Umbilical cord (tissue), 2 donors: Measurements from ENCODE around the gene KPNA1. TPM values are rescaled to one million over a fixed set of nuclear protein-coding genes. Genes with fewer than 3 reads are reported as not detected.
A peak's percentile ranks its signal among the peaks of the same experiment; 100 is the strongest.

ENCODE experiments used
- DNase-seq: peaks from one replicate; pipeline ENCODE4 v3.0.0-alpha.2; 2015; ENCODE audit warnings: low spot score
- total RNA-seq: library from RNA; depleted of rRNA; stranded (reverse); fragments of >200 nt; gene quantifications from one replicate; pipeline ENCODE4 v1.2.3, GENCODE V29; 2014; ENCODE audit warnings: low replicate concordance; ENCODE audit not compliant: insufficient read depth

The KPNA1 gene
- total RNA-seq, 1 donor from 2014 or later = 20.0 TPM

DNA sequence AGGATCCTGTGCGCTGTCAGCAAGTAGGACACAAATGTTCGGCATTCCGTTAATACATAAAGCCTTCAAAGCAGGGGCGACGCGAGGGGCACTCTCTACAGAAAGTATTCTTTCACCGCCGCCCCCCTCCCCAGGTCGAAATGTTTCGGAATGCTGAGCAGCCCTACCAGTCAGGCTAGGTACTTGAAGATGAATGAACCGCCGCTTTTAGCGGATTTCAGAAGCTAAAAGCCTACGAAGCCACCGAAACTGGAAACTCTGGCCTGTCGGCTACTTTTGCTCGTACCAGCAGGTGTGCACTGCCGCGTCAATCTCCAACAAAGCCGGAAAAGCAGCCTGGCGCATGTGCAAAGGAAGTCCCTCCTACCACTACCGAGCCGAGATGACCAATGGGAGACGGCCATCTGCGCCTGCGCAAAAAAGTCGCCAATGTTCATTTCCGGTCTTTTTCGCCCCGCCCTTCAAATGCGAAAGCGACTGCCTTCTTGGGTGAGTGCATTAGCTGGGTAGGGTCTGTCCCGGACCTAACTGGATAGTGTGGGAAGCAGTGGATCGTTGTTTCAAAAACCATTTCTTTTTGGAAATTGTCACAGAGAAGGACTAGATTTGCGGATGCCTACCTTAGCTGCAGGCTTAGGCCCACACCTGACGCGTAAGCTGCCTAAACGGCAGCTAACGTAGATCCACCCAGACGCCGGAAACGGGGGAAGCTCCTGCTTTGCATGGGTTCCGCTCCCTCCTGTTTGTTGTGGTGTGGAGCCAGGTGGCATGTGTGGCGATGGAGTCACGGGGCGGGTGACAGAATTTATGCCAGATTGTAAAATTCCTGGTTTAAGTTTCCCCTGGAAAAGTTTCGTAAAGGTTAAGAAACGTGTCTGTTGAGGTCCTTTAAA, 98.7 kb downstream of the KPNA1 start, which contains the start of gene WDR5B:
TSS of gene WDR5B (minus strand) at position 301 of the 893 bp plus-strand sequence. CDS start 534 bp downstream, outside the sequence.
- peak; percentile 99 for DNase-seq

- peak; percentile 44 for DNase-seq
Measured at GRCh38 chr3:122415104-122415744, 99.5 kb downstream of the KPNA1 start.

- DNase-seq = no peak
Measured at GRCh38 chr3:122414391-122414790, 100.3 kb downstream of the KPNA1 start.

- DNase-seq = no peak
Measured at GRCh38 chr3:122410639-122411038, 104.1 kb downstream of the KPNA1 start.

GRCh38 chr3:122410111-122410510, 104.6 kb downstream of the KPNA1 start:
- no peak for DNase-seq

GRCh38 chr3:122409446-122409845, 105.3 kb downstream of the KPNA1 start:
- DNase-seq = no peak

DNA sequence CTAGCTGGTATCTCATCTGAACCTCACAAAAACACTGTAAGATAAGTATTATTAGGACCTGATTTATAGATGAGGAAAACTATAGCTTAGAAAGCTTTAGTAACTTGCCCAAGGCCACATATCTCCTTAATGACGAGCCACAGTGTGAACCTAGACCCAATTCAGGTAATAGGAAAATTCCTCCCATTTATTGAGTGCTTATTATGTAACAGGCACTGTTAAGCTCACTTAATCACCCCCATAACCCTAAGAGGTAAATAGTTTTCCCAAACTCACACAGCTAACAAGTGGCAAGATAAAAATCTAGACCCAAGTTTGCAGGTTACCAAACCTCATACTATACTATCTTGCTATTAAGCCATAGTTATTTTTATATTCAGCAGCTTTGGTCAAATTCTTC, 106.8 kb downstream of the KPNA1 start:
- DNase-seq = no peak

DNA sequence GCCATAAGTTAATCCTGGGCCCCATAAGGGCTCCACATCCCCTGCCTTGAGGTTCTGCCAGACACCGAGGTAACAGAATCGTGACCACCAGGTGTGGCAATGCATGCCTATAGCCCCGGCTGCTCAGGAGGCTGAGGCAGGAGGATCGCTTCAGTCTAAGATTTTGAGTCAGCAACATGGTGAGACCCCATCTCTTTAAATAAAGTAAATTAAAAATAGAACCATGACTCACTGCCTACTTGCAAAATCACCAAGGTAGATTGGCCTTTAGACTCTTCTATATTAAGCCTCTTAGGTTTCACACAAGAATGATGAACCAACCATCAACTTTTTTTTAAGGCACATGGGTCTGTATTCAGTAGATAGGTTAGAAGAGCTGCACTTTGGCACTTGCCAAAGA, 108.5 kb downstream of the KPNA1 start:
- no peak for DNase-seq

- DNase-seq = no peak
Measured at GRCh38 chr3:122405015-122405414, 109.7 kb downstream of the KPNA1 start.

- DNase-seq = no peak
Measured at GRCh38 chr3:122403489-122403888, 111.2 kb downstream of the KPNA1 start.

DNA sequence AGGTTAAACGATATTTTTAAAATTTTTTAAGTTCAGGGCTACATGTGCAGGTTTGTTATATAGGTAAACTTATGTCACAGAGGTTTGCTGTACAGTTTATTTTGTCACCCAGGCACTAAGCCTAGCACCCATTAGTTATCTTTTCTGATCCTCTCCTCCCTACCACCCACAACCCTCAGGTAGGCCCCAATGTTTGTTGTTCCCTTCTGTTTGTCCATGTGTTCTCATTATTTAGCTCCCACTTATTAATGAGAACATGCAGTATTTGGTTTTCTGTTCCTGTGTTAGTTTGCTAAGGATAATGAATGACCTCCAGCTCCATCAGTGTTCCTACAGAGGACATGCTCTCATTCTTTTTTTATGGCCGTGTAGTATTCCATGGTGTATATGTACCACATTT, 115.8 kb downstream of the KPNA1 start:
- DNase-seq = no peak

- DNase-seq = no peak
Measured at GRCh38 chr3:122397201-122397600, 117.5 kb downstream of the KPNA1 start.

DNA sequence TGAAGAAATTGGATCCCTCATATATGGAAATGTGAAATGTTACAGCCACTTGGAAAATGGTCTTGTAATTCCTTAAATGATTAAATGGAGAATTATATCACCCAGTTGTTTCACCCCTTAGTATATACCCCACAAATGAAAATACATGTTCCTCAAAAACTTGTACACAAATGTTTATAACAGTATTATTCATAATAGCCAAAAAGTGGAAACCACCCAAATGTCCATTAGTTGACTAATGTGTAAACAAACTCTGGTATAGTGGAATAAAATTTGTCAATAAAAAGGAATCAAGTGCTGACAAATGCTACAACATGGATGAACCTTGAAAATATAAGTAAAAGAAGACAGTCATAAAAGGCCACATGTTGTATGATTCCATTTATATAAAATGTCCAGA, 118.2 kb downstream of the KPNA1 start:
- DNase-seq = no peak

DNA sequence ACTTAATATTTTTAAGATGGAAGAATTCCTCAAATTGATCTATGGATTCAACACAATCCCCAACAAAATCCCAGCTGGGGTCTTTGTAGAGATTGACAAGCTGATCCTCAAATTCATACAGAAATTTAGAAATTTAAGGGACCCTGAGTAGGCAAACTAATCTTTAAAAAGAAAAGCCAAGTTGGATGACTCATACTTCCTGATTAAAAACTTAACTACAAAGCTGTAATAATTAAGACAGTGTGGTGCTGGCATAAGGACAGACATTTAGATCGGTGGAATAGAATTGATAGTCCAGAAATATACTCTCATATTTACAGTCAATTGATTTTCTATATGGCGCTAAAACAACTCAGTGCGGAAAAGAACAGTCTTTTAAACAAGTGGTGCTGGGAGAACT, 119.2 kb downstream of the KPNA1 start:
- no peak for DNase-seq

DNA sequence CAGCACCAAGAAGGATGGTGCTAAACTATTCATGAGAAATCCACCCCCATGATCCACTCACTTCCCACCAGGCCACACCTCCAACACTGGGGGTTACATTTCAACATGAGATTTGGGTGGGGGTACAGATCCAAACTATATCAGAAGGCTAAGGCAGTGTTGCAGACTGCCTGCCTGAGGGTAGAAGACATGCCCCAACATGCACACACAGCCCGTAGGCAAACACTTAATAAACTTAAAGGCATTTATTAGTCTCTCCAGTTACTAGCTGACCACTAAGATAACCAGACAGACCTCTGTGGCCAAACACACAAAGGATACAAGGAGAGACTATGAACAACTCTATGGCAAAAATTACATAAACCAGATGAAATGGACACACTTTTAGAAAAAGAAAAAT, 120.6 kb downstream of the KPNA1 start:
- no peak for DNase-seq

DNA sequence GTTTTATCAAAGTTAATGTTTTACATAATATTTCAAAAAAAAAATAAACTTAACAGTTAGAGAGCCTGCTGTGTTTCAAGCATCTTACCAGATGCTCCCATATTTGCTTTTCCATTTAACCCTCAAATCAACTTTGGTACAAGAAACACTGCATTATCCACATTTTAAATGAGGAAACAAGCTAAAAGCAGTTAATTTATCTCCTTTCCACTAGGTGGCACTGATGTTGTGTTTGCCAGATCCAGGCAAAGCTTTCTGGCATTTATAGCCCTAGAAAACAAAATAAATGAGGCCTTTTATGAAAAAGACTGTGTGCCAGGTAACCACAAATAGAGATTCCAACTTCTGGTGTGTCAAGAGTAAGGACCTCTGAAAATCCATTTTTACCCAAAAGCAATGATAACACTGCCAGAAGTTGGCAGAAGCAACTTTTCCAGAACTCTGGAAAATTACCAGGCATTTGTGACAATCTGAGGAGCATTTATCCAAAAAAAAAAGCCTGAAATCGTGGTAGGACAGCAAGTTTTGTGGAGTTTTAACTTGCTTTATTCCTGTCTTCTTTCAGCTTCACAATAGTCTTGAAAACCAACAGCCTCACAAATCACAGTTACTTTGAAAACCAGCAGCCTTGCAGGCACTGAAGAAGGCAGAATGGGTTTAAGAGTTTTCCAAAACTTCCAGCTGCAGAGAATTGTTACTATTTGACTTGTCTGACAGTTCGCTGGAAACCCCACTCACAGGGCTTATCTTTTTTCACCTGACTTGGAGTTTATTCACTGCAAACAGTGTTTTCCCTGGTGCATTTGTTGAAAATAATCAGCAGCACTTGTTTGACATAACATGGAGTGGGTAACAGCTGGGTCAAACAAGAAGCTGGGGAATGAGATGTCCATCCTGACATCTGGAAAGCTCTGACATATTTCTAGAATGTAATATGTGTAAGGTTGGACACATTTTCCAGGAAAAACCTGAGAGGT, 121.6 kb downstream of the KPNA1 start:
- DNase-seq = peak; percentile 43

DNA sequence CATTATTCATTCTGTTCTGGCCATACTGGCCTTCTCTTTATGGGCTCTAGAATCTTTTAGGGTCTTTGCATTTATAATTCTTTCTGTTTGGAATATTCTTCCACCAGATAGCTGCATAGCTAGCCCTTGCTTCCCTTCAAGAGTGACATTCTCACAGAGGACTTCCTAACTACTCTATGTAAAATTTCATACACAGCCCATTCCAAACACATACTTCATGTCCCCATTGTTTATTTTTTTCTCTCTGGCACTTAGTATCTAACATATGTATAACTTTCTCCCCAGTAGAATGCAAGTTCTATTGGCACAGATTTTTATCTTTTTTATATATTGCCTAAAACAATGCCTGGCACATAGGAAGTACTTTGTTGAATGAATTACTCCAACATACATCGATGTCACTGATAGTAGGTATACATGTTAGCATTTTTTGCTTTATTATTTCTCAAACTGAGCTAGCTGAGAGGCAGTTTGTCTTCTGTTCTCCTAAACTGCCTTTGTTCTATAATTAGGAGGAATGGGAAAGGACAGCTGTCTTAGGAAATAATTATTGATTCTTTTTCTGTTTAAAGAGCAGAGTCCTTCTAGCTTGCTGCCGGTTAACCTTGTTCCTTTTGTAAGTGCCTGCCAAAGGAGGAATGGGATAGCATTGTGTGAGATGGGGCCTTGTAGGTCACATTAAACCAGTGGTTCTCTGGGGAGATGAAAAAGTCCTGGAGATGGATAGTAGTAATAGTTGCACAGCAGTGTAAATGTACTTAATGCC, 122.9 kb downstream of the KPNA1 start:
- no peak for DNase-seq

GRCh38 chr3:122390665-122391064, 124.1 kb downstream of the KPNA1 start:
- no peak for DNase-seq

DNA sequence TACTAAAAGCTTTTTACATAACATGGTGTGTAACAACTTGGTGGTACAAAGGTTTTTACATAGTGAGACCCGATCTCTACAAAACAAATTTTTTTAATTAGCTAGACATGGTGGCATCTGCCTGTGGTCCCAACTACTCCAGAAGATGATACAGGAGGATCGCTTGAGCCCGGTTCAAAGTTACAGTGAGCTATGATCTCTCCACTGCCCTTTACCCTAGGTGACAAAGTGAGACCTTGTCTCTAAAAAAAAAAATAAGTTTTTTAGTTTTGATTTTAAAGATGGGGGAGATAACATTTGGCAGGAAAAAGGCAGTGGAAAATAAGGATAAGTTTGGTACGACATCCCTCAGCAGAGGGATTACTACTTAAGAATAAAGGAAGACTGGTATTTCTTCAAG, 124.8 kb downstream of the KPNA1 start:
- no peak for DNase-seq

GRCh38 chr3:122389197-122389596, 125.5 kb downstream of the KPNA1 start:
- DNase-seq = no peak

GRCh38 chr3:122387709-122388108, 127.0 kb downstream of the KPNA1 start:
- DNase-seq = no peak
